Measurements from ENCODE around the gene PCDHB16. TPM values are rescaled to one million over a fixed set of nuclear protein-coding genes. Genes with fewer than 3 reads are reported as not detected.
"Not testable (repeated sequence)": the region's sequence is repeated elsewhere in the genome, so short reads cannot be mapped to it uniquely, and the experiment has no call there.

Gene PCDHB16
- polyA plus RNA-seq, 1 donor from 2014 or later, result 2.8 TPM

DNA sequence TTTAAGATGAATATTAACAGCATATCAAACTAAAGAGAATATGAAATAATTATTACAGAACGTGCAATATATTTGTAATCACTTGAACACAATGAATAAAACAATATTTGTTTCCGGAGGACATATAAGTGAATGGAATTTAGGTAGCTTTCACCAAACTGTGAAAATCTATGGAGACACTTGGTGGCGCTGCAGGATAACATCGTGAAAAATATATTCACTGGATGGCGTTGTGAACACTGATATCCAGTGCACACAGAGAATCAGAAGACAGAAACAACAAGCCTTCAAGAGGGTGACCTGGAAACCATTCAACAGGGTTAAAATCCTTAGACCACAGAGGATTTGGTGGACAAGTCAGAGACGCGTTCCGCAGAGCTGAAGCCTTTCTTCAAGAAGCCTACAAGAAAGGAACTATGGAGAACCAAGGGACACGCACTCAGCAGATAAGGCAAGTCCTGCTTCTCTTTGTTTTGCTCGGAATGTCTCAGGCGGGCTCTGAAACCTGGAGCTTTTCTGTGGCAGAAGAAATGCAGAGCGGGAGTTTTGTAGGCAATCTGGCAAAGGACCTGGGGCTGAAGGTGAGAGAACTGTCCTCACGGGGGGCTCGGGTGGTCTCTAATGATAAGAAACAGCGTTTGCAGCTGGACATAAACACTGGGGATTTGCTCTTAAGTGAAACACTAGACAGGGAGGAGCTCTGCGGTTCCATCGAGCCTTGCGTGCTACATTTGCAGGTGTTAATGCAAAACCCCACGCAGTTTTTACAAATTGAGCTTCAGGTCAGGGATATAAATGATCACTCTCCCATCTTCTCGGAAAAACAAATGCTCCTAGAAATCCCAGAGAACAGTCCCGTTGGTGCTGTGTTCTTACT is 17.4 kb downstream of the PCDHB16 start, which contains the start of gene PCDHB11:
Gene PCDHB11 (plus strand): TSS at position 269 of the 877 bp plus-strand sequence. CDS start 148 bp downstream, at position 417.
- no peak for TF ChIP-seq MXI1 (conservative IDR thresholded peaks at IDR 0.05; ENCODE audit: poor library complexity, severe bottlenecking)
- TF ChIP-seq, protein P1, sequence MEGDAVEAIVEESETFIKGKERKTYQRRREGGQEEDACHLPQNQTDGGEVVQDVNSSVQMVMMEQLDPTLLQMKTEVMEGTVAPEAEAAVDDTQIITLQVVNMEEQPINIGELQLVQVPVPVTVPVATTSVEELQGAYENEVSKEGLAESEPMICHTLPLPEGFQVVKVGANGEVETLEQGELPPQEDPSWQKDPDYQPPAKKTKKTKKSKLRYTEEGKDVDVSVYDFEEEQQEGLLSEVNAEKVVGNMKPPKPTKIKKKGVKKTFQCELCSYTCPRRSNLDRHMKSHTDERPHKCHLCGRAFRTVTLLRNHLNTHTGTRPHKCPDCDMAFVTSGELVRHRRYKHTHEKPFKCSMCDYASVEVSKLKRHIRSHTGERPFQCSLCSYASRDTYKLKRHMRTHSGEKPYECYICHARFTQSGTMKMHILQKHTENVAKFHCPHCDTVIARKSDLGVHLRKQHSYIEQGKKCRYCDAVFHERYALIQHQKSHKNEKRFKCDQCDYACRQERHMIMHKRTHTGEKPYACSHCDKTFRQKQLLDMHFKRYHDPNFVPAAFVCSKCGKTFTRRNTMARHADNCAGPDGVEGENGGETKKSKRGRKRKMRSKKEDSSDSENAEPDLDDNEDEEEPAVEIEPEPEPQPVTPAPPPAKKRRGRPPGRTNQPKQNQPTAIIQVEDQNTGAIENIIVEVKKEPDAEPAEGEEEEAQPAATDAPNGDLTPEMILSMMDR (IDR thresholded peaks at IDR 0.05; ENCODE audit: poor library complexity, severe bottlenecking), result peak; percentile 39
- TF ChIP-seq POLR2AphosphoS5 (IDR thresholded peaks at IDR 0.05), result no peak
- no peak for TF ChIP-seq TAF1 (IDR thresholded peaks at IDR 0.05; ENCODE audit: low read depth)
- TF ChIP-seq, protein P2, sequence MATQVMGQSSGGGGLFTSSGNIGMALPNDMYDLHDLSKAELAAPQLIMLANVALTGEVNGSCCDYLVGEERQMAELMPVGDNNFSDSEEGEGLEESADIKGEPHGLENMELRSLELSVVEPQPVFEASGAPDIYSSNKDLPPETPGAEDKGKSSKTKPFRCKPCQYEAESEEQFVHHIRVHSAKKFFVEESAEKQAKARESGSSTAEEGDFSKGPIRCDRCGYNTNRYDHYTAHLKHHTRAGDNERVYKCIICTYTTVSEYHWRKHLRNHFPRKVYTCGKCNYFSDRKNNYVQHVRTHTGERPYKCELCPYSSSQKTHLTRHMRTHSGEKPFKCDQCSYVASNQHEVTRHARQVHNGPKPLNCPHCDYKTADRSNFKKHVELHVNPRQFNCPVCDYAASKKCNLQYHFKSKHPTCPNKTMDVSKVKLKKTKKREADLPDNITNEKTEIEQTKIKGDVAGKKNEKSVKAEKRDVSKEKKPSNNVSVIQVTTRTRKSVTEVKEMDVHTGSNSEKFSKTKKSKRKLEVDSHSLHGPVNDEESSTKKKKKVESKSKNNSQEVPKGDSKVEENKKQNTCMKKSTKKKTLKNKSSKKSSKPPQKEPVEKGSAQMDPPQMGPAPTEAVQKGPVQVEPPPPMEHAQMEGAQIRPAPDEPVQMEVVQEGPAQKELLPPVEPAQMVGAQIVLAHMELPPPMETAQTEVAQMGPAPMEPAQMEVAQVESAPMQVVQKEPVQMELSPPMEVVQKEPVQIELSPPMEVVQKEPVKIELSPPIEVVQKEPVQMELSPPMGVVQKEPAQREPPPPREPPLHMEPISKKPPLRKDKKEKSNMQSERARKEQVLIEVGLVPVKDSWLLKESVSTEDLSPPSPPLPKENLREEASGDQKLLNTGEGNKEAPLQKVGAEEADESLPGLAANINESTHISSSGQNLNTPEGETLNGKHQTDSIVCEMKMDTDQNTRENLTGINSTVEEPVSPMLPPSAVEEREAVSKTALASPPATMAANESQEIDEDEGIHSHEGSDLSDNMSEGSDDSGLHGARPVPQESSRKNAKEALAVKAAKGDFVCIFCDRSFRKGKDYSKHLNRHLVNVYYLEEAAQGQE (IDR thresholded peaks at IDR 0.05; ENCODE audit: borderline replicate concordance), result no peak
- TF ChIP-seq EZH2 (IDR thresholded peaks at IDR 0.05; ENCODE audit: borderline replicate concordance, insufficient read depth, low read length, poor library complexity, severe bottlenecking), result no peak
- TF ChIP-seq RAD21 (conservative IDR thresholded peaks at IDR 0.05), result peak; percentile 46
- TF ChIP-seq SMC3 (conservative IDR thresholded peaks at IDR 0.05; ENCODE audit: poor library complexity), result no peak
- no peak for TF ChIP-seq EP300 (conservative IDR thresholded peaks at IDR 0.05; ENCODE audit: poor library complexity, severe bottlenecking)
- Histone ChIP-seq H3K4me3 (ENCODE audit: low read length) (peak within 1 kb of the TSS; percentile 46), H4K20me1 (ENCODE audit: insufficient read depth) (no peaks in the 10 kb centered on the region), H3K9me2 (ENCODE audit: insufficient read depth, low read length) (no peaks in the 10 kb centered on the region), H3K36me3 (ENCODE audit: insufficient read depth, low read length) (peaks cover 9% of the 10 kb centered on the region), H3F3A (ENCODE audit: insufficient read depth, low read length, poor library complexity, severe bottlenecking) (no peaks in the 10 kb centered on the region), H2AFZ (ENCODE audit: low read depth, low read length) (no peak within 1 kb of the TSS), H3K27ac (ENCODE audit: low read length) (peak within 1 kb of the TSS; percentile 28), H3K4me2 (ENCODE audit: low read length) (no peak within 1 kb of the TSS), H3K9ac (ENCODE audit: low read length) (no peak within 1 kb of the TSS), H3K79me2 (replicated peaks; ENCODE audit: insufficient read depth, low read length) (peaks cover 10% of the 10 kb centered on the region), H3K9me3 (ENCODE audit: low read length) (peaks cover 35% of the 10 kb centered on the region), H3K27me3 (ENCODE audit: insufficient read depth, low read depth, low read length) (no peaks in the 10 kb centered on the region)

DNA sequence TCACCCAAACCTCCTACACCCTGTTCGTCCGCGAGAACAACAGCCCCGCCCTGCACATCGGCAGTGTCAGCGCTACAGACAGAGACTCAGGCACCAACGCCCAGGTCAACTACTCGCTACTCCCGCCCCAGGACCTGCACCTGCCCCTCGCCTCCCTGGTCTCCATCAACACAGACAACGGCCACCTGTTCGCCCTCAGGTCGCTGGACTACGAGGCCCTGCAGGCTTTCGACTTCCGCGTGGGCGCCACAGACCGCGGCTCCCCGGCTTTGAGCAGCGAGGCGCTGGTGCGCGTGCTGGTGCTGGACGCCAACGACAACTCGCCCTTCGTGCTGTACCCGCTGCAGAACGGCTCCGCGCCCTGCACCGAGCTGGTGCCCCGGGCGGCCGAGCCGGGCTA is 18.9 kb downstream of the PCDHB16 start:
- not testable (repeated sequence) for H3K4me3 ChIP-seq (ENCODE audit: low read length); H3K27me3 ChIP-seq (ENCODE audit: insufficient read depth, low read depth, low read length); H3K9ac ChIP-seq (ENCODE audit: low read length); H3K36me3 ChIP-seq (ENCODE audit: insufficient read depth, low read length); H2AFZ ChIP-seq (ENCODE audit: low read depth, low read length); H3K9me2 ChIP-seq (ENCODE audit: insufficient read depth, low read length); H3K4me2 ChIP-seq (ENCODE audit: low read length); H3K27ac ChIP-seq (ENCODE audit: low read length); H3F3A ChIP-seq (ENCODE audit: insufficient read depth, low read length, poor library complexity, severe bottlenecking); H4K20me1 ChIP-seq (ENCODE audit: insufficient read depth); H3K79me2 ChIP-seq (replicated peaks; ENCODE audit: insufficient read depth, low read length)
- H3K9me3 ChIP-seq (ENCODE audit: low read length), result peaks cover 34% of the 10 kb centered on the region

DNA sequence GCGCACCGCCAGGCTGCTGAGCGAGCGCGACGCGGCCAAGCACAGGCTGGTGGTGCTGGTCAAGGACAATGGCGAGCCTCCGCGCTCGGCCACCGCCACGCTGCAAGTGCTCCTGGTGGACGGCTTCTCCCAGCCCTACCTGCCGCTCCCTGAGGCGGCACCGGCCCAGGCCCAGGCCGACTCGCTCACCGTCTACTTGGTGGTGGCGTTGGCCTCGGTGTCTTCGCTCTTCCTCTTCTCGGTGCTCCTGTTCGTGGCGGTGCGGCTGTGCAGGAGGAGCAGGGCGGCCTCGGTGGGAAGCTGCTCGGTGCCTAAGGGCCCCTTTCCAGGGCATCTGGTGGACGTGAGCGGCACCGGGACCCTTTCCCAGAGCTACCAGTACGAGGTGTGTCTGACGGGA is 19.5 kb downstream of the PCDHB16 start:
- not testable (repeated sequence) for H3K27ac ChIP-seq (ENCODE audit: low read length); H3K9ac ChIP-seq (ENCODE audit: low read length); H4K20me1 ChIP-seq (ENCODE audit: insufficient read depth); H3K9me2 ChIP-seq (ENCODE audit: insufficient read depth, low read length); H3K79me2 ChIP-seq (replicated peaks; ENCODE audit: insufficient read depth, low read length); H2AFZ ChIP-seq (ENCODE audit: low read depth, low read length); H3F3A ChIP-seq (ENCODE audit: insufficient read depth, low read length, poor library complexity, severe bottlenecking); H3K4me3 ChIP-seq (ENCODE audit: low read length); H3K36me3 ChIP-seq (ENCODE audit: insufficient read depth, low read length); H3K4me2 ChIP-seq (ENCODE audit: low read length); H3K27me3 ChIP-seq (ENCODE audit: insufficient read depth, low read depth, low read length)
- peaks cover 29% of the 10 kb centered on the region for H3K9me3 ChIP-seq (ENCODE audit: low read length)

All from neural cell (in vitro differentiated cells).